OCI-LY3 (cell line): ENCODE data around the gene RAB43.

Experiments used
- EZH2phosphoT487 ChIP-seq: fragments of 200-600 bp; shearing (Covaris generic); IDR thresholded peaks from 2 replicates; pipeline ENCODE4 v1.6.1; 2018; ENCODE audit warnings: antibody characterized with exemption, mixed run types, low read depth
- TF ChIP-seq, protein P1 (sequence below): fragments of 200-600, 300-600 bp; sonication (generic); IDR thresholded peaks from 2 replicates; pipeline ENCODE4 v1.5.1; 2014; ENCODE audit warnings: antibody characterized with exemption, low read length, low read depth

DNA sequence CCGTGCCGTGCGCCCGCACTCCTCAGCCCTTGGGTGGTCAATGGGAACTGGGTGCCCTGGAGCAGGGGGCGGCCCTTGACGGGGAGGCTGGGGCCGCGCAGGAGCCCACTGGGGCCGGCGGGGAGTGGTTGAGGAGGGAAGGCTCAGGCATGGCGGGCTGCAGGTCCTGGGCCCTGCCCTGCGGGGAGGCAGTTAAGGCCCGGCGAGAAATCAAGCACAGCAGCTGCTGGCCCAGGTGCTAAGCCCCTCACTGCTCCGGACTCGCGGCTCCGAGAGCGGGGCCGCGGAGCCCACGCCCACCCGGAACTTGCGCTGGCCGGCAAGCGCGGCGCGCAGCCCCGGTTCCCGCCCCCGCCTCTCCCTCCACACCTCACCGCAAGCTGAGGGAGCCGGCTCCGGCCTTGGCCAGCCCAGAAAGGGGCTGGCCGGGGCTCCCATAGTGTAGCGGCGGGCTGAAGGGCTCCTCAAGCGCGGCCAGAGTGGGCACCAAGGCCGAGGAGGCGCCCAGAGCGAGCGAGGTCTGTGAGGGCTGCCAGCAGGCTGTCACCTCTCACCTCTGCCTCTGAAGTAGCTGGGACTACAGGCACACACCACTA lies 53.2 kb downstream of the RAB43 start:
- TF ChIP-seq, protein P1, sequence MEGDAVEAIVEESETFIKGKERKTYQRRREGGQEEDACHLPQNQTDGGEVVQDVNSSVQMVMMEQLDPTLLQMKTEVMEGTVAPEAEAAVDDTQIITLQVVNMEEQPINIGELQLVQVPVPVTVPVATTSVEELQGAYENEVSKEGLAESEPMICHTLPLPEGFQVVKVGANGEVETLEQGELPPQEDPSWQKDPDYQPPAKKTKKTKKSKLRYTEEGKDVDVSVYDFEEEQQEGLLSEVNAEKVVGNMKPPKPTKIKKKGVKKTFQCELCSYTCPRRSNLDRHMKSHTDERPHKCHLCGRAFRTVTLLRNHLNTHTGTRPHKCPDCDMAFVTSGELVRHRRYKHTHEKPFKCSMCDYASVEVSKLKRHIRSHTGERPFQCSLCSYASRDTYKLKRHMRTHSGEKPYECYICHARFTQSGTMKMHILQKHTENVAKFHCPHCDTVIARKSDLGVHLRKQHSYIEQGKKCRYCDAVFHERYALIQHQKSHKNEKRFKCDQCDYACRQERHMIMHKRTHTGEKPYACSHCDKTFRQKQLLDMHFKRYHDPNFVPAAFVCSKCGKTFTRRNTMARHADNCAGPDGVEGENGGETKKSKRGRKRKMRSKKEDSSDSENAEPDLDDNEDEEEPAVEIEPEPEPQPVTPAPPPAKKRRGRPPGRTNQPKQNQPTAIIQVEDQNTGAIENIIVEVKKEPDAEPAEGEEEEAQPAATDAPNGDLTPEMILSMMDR, result no peak
- no peak for TF ChIP-seq EZH2phosphoT487
